LHCN-M2 (cell line): ENCODE measurements around the gene ROCK1. TPM values are rescaled to one million over a fixed set of nuclear protein-coding genes. Genes with fewer than 3 reads are reported as not detected.

ENCODE experiments used
- total RNA-seq: library from RNA; depleted of rRNA; stranded (reverse); fragments of >200 nt; gene quantifications from 2 replicates; pipeline ENCODE4 v1.2.3, GENCODE V29; 2014; rRNA removed

ROCK1 gene
- total RNA-seq, 1 experiment from 2014 or later, result 31.1 TPM

Other genes with a start within 250 kb of the ROCK1 start
- 15.2 and 17.4 TPM in 2 replicates for gene GREB1L, start 130.4 kb upstream of the ROCK1 start, total RNA-seq